H9 (cell line): ENCODE measurements around the gene TMTC2. TPM values are rescaled to one million over a fixed set of nuclear protein-coding genes. Genes with fewer than 3 reads are reported as not detected.

Experiments
- DNase-seq: peaks from one replicate; pipeline ENCODE4 v3.0.0-alpha.2; 2017
- H2AFZ ChIP-seq: one replicate; pipeline ENCODE4 v1.6.1; 2013; ENCODE audit warnings: mild to moderate bottlenecking, low read length, control low read depth, moderate library complexity
- H2AK5ac ChIP-seq: 2 replicates; pipeline ENCODE4 v1.6.1; 2013; ENCODE audit warnings: low read length, control low read depth, mixed read lengths; ENCODE audit not compliant: insufficient read length
- H2BK120ac ChIP-seq: one replicate; pipeline ENCODE4 v1.6.1; 2013; ENCODE audit warnings: low read depth, mild to moderate bottlenecking, low read length, control low read depth, inconsistent platforms; ENCODE audit not compliant: poor library complexity, severe bottlenecking
- H2BK12ac ChIP-seq: 2 replicates; pipeline ENCODE4 v1.6.1; 2013; ENCODE audit warnings: low read length, control low read depth, mixed read lengths, low read depth; ENCODE audit not compliant: insufficient read length
- H2BK15ac ChIP-seq: 2 replicates; pipeline ENCODE4 v1.6.1; 2013; ENCODE audit warnings: low read depth, low read length, control low read depth
- H2BK20ac ChIP-seq: one replicate; pipeline ENCODE4 v1.6.1; 2013; ENCODE audit warnings: low read depth, mild to moderate bottlenecking, low read length, control low read depth, inconsistent platforms; ENCODE audit not compliant: poor library complexity, severe bottlenecking
- H2BK5ac ChIP-seq: 2 replicates; pipeline ENCODE4 v1.6.1; 2013; ENCODE audit warnings: low read length, control low read depth, mixed read lengths; ENCODE audit not compliant: insufficient read length
- H3K14ac ChIP-seq: 2 replicates; pipeline ENCODE4 v1.6.1; 2013; ENCODE audit warnings: low read length, control low read depth; ENCODE audit not compliant: insufficient read depth
- H3K18ac ChIP-seq: 2 replicates; pipeline ENCODE4 v1.6.1; 2013; ENCODE audit warnings: low read depth, mild to moderate bottlenecking, mixed read lengths, low read length, control low read depth; ENCODE audit not compliant: insufficient read length
- H3K23ac ChIP-seq: 2 replicates; pipeline ENCODE4 v1.6.1; 2013; ENCODE audit warnings: low read length, control low read depth, mixed read lengths, low read depth; ENCODE audit not compliant: insufficient read length
- H3K23me2 ChIP-seq: 2 replicates; pipeline ENCODE4 v1.6.1; 2013; ENCODE audit warnings: low read depth, mild to moderate bottlenecking, mixed read lengths, low read length, control low read depth; ENCODE audit not compliant: insufficient read length, poor library complexity, severe bottlenecking
- H3K27ac ChIP-seq: 2 replicates; pipeline ENCODE4 v1.5.1; 2013; ENCODE audit warnings: low read length, control low read depth, mixed read lengths, low read depth; ENCODE audit not compliant: insufficient read length
- H3K27me3 ChIP-seq: 2 replicates; pipeline ENCODE4 v1.6.1; 2013; ENCODE audit warnings: low read length, control low read depth, inconsistent platforms; ENCODE audit not compliant: insufficient read depth
- H3K4ac ChIP-seq: 2 replicates; pipeline ENCODE4 v1.6.1; 2013; ENCODE audit warnings: low read depth, mild to moderate bottlenecking, control low read depth, inconsistent platforms, low read length, moderate library complexity
- H3K4me1 ChIP-seq: 2 replicates; pipeline ENCODE4 v1.6.1; 2013; ENCODE audit warnings: low read length, control low read depth, inconsistent platforms; ENCODE audit not compliant: insufficient read depth
- H3K4me2 ChIP-seq: 2 replicates; pipeline ENCODE4 v1.6.1; 2013; ENCODE audit warnings: low read length, control low read depth, mixed read lengths; ENCODE audit not compliant: insufficient read length, insufficient read depth
- H3K56ac ChIP-seq: 2 replicates; pipeline ENCODE4 v1.6.1; 2013; ENCODE audit warnings: low read depth, mild to moderate bottlenecking, mixed read lengths, low read length, control low read depth; ENCODE audit not compliant: insufficient read length
- H3K79me1 ChIP-seq: 2 replicates; pipeline ENCODE4 v1.6.1; 2013; ENCODE audit warnings: low read depth, mild to moderate bottlenecking, moderate library complexity, low read length, control low read depth, inconsistent platforms; ENCODE audit not compliant: insufficient read depth, poor library complexity, severe bottlenecking
- H3K79me2 ChIP-seq: 2 replicates; pipeline ENCODE4 v1.6.1; 2013; ENCODE audit warnings: low read length, control low read depth, inconsistent platforms; ENCODE audit not compliant: insufficient read depth
- H3K9ac ChIP-seq: 2 replicates; pipeline ENCODE4 v1.6.1; 2013; ENCODE audit warnings: low read length, control low read depth, mixed read lengths; ENCODE audit not compliant: insufficient read length; ENCODE audit errors: extremely low read depth
- H3K9me3 ChIP-seq: one replicate; pipeline ENCODE4 v1.6.1; 2013; ENCODE audit warnings: low read depth, low read length, inconsistent platforms; ENCODE audit not compliant: control insufficient read depth
- H3T11ph ChIP-seq: one replicate; pipeline ENCODE4 v1.6.1; 2013; ENCODE audit warnings: mild to moderate bottlenecking, low read length, control low read depth, inconsistent platforms
- H4K20me1 ChIP-seq: one replicate; pipeline ENCODE4 v1.6.1; 2013; ENCODE audit not compliant: control insufficient read depth, insufficient read length, insufficient read depth
- H4K5ac ChIP-seq: 2 replicates; pipeline ENCODE4 v1.6.1; 2013; ENCODE audit warnings: low read depth, mild to moderate bottlenecking, mixed read lengths, low read length, control low read depth; ENCODE audit not compliant: insufficient read length
- H4K8ac ChIP-seq: replicated peaks from 2 replicates; pipeline ENCODE4 v1.6.1; 2013; ENCODE audit warnings: low read length, control low read depth, mixed read lengths, low read depth; ENCODE audit not compliant: insufficient read length
- H4K91ac ChIP-seq: 2 replicates; pipeline ENCODE4 v1.6.1; 2013; ENCODE audit warnings: low read depth, mild to moderate bottlenecking, moderate library complexity, mixed read lengths, low read length, control low read depth; ENCODE audit not compliant: insufficient read length
- H3K27ac Mint-ChIP-seq, 3 experiments: 2 replicates in 2 of 3; 3 replicates in 1 of 3; pipeline ENCODE4 v1.8.0; 2020 to 2021; ENCODE audit warnings: mixed read lengths in 3 of 3, mild to moderate bottlenecking in 1 of 3, moderate library complexity in 1 of 3
- H3K27me3 Mint-ChIP-seq: 2 replicates; pipeline ENCODE4 v1.8.0; 2021; ENCODE audit warnings: low read depth, mild to moderate bottlenecking, moderate library complexity, mixed read lengths
- H3K36me3 Mint-ChIP-seq, 3 experiments: 2 replicates in 2 of 3; 3 replicates in 1 of 3; pipeline ENCODE4 v1.8.0; 2020 to 2021; ENCODE audit warnings: low read depth in 3 of 3, mixed read lengths in 3 of 3; ENCODE audit not compliant: insufficient read depth in 1 of 3
- H3K4me1 Mint-ChIP-seq, 2 experiments: 2 replicates each; pipeline ENCODE4 v1.8.0; 2020; ENCODE audit warnings: mixed read lengths in 2 of 2
- H3K4me3 Mint-ChIP-seq, 2 experiments: 2 replicates in 1 of 2; 3 replicates in 1 of 2; pipeline ENCODE4 v1.8.0; 2020 to 2021; ENCODE audit warnings: mild to moderate bottlenecking in 2 of 2, mixed read lengths in 2 of 2, moderate library complexity in 1 of 2
- H3K9me3 Mint-ChIP-seq, 2 experiments: 2 replicates in 1 of 2; 3 replicates in 1 of 2; pipeline ENCODE4 v1.8.0; 2020; ENCODE audit warnings: mild to moderate bottlenecking in 2 of 2, mixed read lengths in 2 of 2, moderate library complexity in 1 of 2
- WGBS: extraction: QIAGEN DNeasy Blood & Tissue Kit; methylation state at CpG from one replicate; pipeline ENCODE4 v1.1.7; 2013; ENCODE audit warnings: missing lambda C conversion rate, low lambda C conversion rate, mixed read lengths; ENCODE audit not compliant: insufficient read length; ENCODE audit errors: extremely low coverage; 5-methylcytosine and 5-hydroxymethylcytosine counted together
- total RNA-seq: library from RNA; stranded (reverse); gene quantifications from 2 replicates; pipeline ENCODE4 v1.2.1, GENCODE V29; 2021
- TF ChIP-seq, protein P1 (sequence below): fragments of 200-600 bp; sonication (generic); conservative IDR thresholded peaks from 3 replicates; pipeline ENCODE4 v1.8.0; 2021; ENCODE audit warnings: antibody characterized with exemption, mild to moderate bottlenecking

TMTC2 gene
- total RNA-seq, 1 experiment from 2014 or later: 3.1 TPM

GRCh38 chr12:82898441-82898840, 211.7 kb downstream of the TMTC2 start:
- Histone ChIP-seq H3K56ac (no peak overlapping the region), H3K27me3 (no peaks in the 10 kb centered on the region), H3K14ac (no peak overlapping the region), H2BK12ac (no peak overlapping the region), H4K91ac (no peak overlapping the region), H3K23me2 (no peaks in the 10 kb centered on the region), H3K79me1 (no peaks in the 10 kb centered on the region), H3K18ac (no peak overlapping the region), H3K79me2 (no peaks in the 10 kb centered on the region), H3K4me1 (no peaks in the 10 kb centered on the region), H4K8ac (no peak overlapping the region), H3K23ac (no peak overlapping the region), H3T11ph (no peak overlapping the region), H2BK120ac (no peak overlapping the region), H2AFZ (no peak overlapping the region), H3K9ac (no peak overlapping the region), H2BK15ac (no peak overlapping the region), H3K27ac (no peak overlapping the region), H2BK20ac (no peak overlapping the region), H2BK5ac (no peak overlapping the region), H2AK5ac (no peak overlapping the region), H3K4me2 (no peak overlapping the region), H4K5ac (no peak overlapping the region), H3K9me3 (no peaks in the 10 kb centered on the region), H3K4ac (no peak overlapping the region), H4K20me1 (no peaks in the 10 kb centered on the region)
- Mint-ChIP-seq H3K4me3 (no peak overlapping the region), H3K27me3 (no peaks in the 10 kb centered on the region), H3K9me3 (no peaks in the 10 kb centered on the region), H3K27ac (no peak overlapping the region), H3K4me1 (no peaks in the 10 kb centered on the region), H3K36me3 (no peaks in the 10 kb centered on the region)
- no peak for DNase-seq
- no CpG with 5 or more reads among the region's 2 CpGs for WGBS
- TF ChIP-seq, protein P1, sequence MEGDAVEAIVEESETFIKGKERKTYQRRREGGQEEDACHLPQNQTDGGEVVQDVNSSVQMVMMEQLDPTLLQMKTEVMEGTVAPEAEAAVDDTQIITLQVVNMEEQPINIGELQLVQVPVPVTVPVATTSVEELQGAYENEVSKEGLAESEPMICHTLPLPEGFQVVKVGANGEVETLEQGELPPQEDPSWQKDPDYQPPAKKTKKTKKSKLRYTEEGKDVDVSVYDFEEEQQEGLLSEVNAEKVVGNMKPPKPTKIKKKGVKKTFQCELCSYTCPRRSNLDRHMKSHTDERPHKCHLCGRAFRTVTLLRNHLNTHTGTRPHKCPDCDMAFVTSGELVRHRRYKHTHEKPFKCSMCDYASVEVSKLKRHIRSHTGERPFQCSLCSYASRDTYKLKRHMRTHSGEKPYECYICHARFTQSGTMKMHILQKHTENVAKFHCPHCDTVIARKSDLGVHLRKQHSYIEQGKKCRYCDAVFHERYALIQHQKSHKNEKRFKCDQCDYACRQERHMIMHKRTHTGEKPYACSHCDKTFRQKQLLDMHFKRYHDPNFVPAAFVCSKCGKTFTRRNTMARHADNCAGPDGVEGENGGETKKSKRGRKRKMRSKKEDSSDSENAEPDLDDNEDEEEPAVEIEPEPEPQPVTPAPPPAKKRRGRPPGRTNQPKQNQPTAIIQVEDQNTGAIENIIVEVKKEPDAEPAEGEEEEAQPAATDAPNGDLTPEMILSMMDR: no peak
